ACC112 (cell line): ENCODE results near the gene CFD.

Experiments
- H2AFZ ChIP-seq: fragments of 200-600 bp; sonication (generic); one replicate; pipeline ENCODE4 v1.6.0; 2017; ENCODE audit warnings: antibody characterized with exemption, low read length; ENCODE audit not compliant: unreplicated experiment
- H3K27ac ChIP-seq: fragments of 200-600 bp; sonication (generic); 2 replicates; pipeline ENCODE4 v1.5.1; 2014; ENCODE audit warnings: low read depth, mild to moderate bottlenecking, antibody characterized with exemption, low read length, moderate library complexity
- H3K27me3 ChIP-seq: fragments of 200-600 bp; sonication (generic); 2 replicates; pipeline ENCODE4 v1.6.1; 2014; ENCODE audit warnings: mild to moderate bottlenecking, antibody characterized with exemption, low read length, moderate library complexity, mixed read lengths; ENCODE audit not compliant: insufficient read depth
- H3K36me3 ChIP-seq: fragments of 200-600 bp; sonication (generic); 2 replicates; pipeline ENCODE4 v1.6.1; 2016; ENCODE audit warnings: mild to moderate bottlenecking, antibody characterized with exemption, low read length, moderate library complexity, mixed read lengths; ENCODE audit not compliant: insufficient read depth
- H3K4me1 ChIP-seq: fragments of 200-600 bp; sonication (generic); one replicate; pipeline ENCODE4 v1.6.1; 2016; ENCODE audit warnings: low read length, mixed read lengths; ENCODE audit not compliant: insufficient read depth, unreplicated experiment, control insufficient read depth
- H3K4me3 ChIP-seq: fragments of 200-600 bp; sonication (generic); 2 replicates; pipeline ENCODE4 v1.5.1; 2014; ENCODE audit warnings: mild to moderate bottlenecking, low read depth, low read length
- H3K79me2 ChIP-seq: fragments of 200-600 bp; sonication (generic); one replicate; pipeline ENCODE4 v1.6.0; 2016; ENCODE audit warnings: low read length; ENCODE audit not compliant: control insufficient read depth, unreplicated experiment, insufficient read depth

The CFD gene

GRCh38 chr19:867855-868457, 8.5 kb downstream of the CFD start:
- no peak overlapping the region for H2AFZ ChIP-seq
- H3K36me3 ChIP-seq, result no peaks in the 10 kb centered on the region
- H3K79me2 ChIP-seq, result no peaks in the 10 kb centered on the region
- peaks cover 14% of the 10 kb centered on the region for H3K4me1 ChIP-seq
- no peaks in the 10 kb centered on the region for H3K27me3 ChIP-seq
- no peak overlapping the region for H3K27ac ChIP-seq
- no peak overlapping the region for H3K4me3 ChIP-seq

GRCh38 chr19:868458-869244, 9.2 kb downstream of the CFD start:
- Histone ChIP-seq H3K36me3 (no peaks in the 10 kb centered on the region), H3K27me3 (no peaks in the 10 kb centered on the region), H3K79me2 (no peaks in the 10 kb centered on the region), H3K4me1 (peaks cover 14% of the 10 kb centered on the region), H3K27ac (peak overlapping the region; percentile 63), H2AFZ (no peak overlapping the region), H3K4me3 (no peak overlapping the region)

GRCh38 chr19:869245-870177, 10.0 kb downstream of the CFD start:
- H3K4me1 ChIP-seq, result peaks cover 14% of the 10 kb centered on the region
- H3K27me3 ChIP-seq, result no peaks in the 10 kb centered on the region
- H3K27ac ChIP-seq, result peak overlapping the region; percentile 63
- no peaks in the 10 kb centered on the region for H3K79me2 ChIP-seq
- H2AFZ ChIP-seq, result no peak overlapping the region
- H3K4me3 ChIP-seq, result no peak overlapping the region
- no peaks in the 10 kb centered on the region for H3K36me3 ChIP-seq

- Histone ChIP-seq H3K79me2 (no peaks in the 10 kb centered on the region), H3K4me1 (peaks cover 14% of the 10 kb centered on the region), H3K27ac (no peak overlapping the region), H3K4me3 (no peak overlapping the region), H3K36me3 (no peaks in the 10 kb centered on the region), H2AFZ (no peak overlapping the region), H3K27me3 (no peaks in the 10 kb centered on the region)
Measured at GRCh38 chr19:870314-870713, 10.8 kb downstream of the CFD start.

GRCh38 chr19:870963-871401, 11.5 kb downstream of the CFD start:
- no peak overlapping the region for H2AFZ ChIP-seq
- no peak overlapping the region for H3K4me3 ChIP-seq
- H3K27ac ChIP-seq, result no peak overlapping the region
- no peaks in the 10 kb centered on the region for H3K36me3 ChIP-seq
- H3K79me2 ChIP-seq, result no peaks in the 10 kb centered on the region
- H3K4me1 ChIP-seq, result peaks cover 14% of the 10 kb centered on the region
- no peaks in the 10 kb centered on the region for H3K27me3 ChIP-seq

GRCh38 chr19:871446-872265, 12.2 kb downstream of the CFD start:
- Histone ChIP-seq H3K27ac (no peak overlapping the region), H3K4me3 (no peak overlapping the region), H3K79me2 (no peaks in the 10 kb centered on the region), H2AFZ (no peak overlapping the region), H3K36me3 (no peaks in the 10 kb centered on the region), H3K4me1 (peaks cover 14% of the 10 kb centered on the region), H3K27me3 (no peaks in the 10 kb centered on the region)

GRCh38 chr19:872266-872951, 12.9 kb downstream of the CFD start:
- Histone ChIP-seq H3K4me3 (no peak overlapping the region), H2AFZ (no peak overlapping the region), H3K27ac (no peak overlapping the region), H3K4me1 (peaks cover 14% of the 10 kb centered on the region), H3K27me3 (no peaks in the 10 kb centered on the region), H3K36me3 (no peaks in the 10 kb centered on the region), H3K79me2 (no peaks in the 10 kb centered on the region)

GRCh38 chr19:873084-873483, 13.6 kb downstream of the CFD start:
- no peak overlapping the region for H3K27ac ChIP-seq

GRCh38 chr19:873561-874041, 14.1 kb downstream of the CFD start:
- Histone ChIP-seq H3K4me1 (peaks cover 14% of the 10 kb centered on the region), H3K79me2 (no peaks in the 10 kb centered on the region), H3K27ac (no peak overlapping the region), H2AFZ (no peak overlapping the region), H3K4me3 (no peak overlapping the region), H3K27me3 (no peaks in the 10 kb centered on the region), H3K36me3 (no peaks in the 10 kb centered on the region)

More at GRCh38 chr19:873084-873483, 13.6 kb downstream of the CFD start:
- Histone ChIP-seq H3K4me3 (no peak overlapping the region), H3K36me3 (no peaks in the 10 kb centered on the region), H3K4me1 (peaks cover 14% of the 10 kb centered on the region), H2AFZ (no peak overlapping the region), H3K27me3 (no peaks in the 10 kb centered on the region), H3K79me2 (no peaks in the 10 kb centered on the region)
